Prostate gland (tissue), 2 donors: ENCODE measurements around the gene ZFR. TPM values are rescaled to one million over a fixed set of nuclear protein-coding genes. Genes with fewer than 3 reads are reported as not detected.

Source experiments
- DNase-seq: peaks from one replicate; pipeline ENCODE4 v3.0.0-alpha.2; 2019; ENCODE audit warnings: low spot score
- H3K27ac ChIP-seq, 2 donors: fragments of 200-600 bp; sonication (generic); 2 replicates each; pipeline ENCODE4 v1.5.1; 2017 to 2019
- H3K27me3 ChIP-seq: fragments of 200-600 bp; sonication (generic); replicated peaks from 2 replicates; pipeline ENCODE4 v1.5.1; 2019; ENCODE audit not compliant: insufficient read depth
- H3K36me3 ChIP-seq, 2 donors: fragments of 200-600 bp; sonication (generic); 1 replicate in 1 of 2; 2 replicates in 1 of 2; pipeline versions ENCODE4 v1.5.1 to v1.8.1; 2017 to 2019
- H3K4me1 ChIP-seq: fragments of 200-600 bp; sonication (generic); replicated peaks from 2 replicates; pipeline ENCODE4 v1.5.1; 2019
- H3K4me3 ChIP-seq, 2 donors: fragments of 200-600 bp; sonication (generic); 2 replicates each; pipeline ENCODE4 v1.5.1; 2017 to 2019
- H3K9me3 ChIP-seq: fragments of 200-600 bp; sonication (generic); 2 replicates; pipeline ENCODE4 v1.5.1; 2017
- POLR2A ChIP-seq: fragments of 450-650 bp; IDR thresholded peaks from one replicate; pipeline ENCODE4 v1.6.1; 2016; ENCODE audit warnings: antibody characterized with exemption, mild to moderate bottlenecking
- POLR2AphosphoS5 ChIP-seq: sonication (generic); formaldehyde crosslinking; IDR thresholded peaks from one replicate; pipeline ENCODE4 v1.6.1; 2017; ENCODE audit warnings: antibody characterized with exemption
- WGBS: methylation state at CpG from one replicate; pipeline ENCODE4 v1.1.5; 2018; 5-methylcytosine and 5-hydroxymethylcytosine counted together
- intact Hi-C: fragments of 100-400 bp; cut with DNase I; formaldehyde crosslinking; loops from one replicate; pipeline ENCODE4 v1.14.2; 2022
- total RNA-seq, 2 donors: library from RNA; depleted of rRNA; stranded (reverse); fragments of >200 nt; gene quantifications; one replicate each; pipeline ENCODE4 v1.1.0, GENCODE V29; 2016
- TF ChIP-seq, protein P1 (sequence below), 4 experiments: fragments of 200-600 bp in 2 of 4; fragments of 450-650 bp in 2 of 4; sonication (generic) in 2 of 4; IDR thresholded peaks; 1 replicate in 3 of 4; 2 replicates in 1 of 4; pipeline ENCODE4 v1.5.1; 2016 to 2019; ENCODE audit warnings: antibody characterized with exemption in 4 of 4, mild to moderate bottlenecking in 2 of 4, moderate library complexity in 2 of 4

ZFR gene
- total RNA-seq, 2 donors from 2014 or later = 69.0 to 73.7 TPM

GRCh38 chr5:32358611-32359010 lies 85.9 kb downstream of the ZFR start:
- Histone ChIP-seq H3K27me3 (no peaks in the 10 kb centered on the region), H3K9me3 (no peaks in the 10 kb centered on the region), H3K4me3 (no peak overlapping the region), H3K36me3 (no peaks in the 10 kb centered on the region), H3K4me1 (no peaks in the 10 kb centered on the region), H3K27ac (no peak overlapping the region)
- TF ChIP-seq, protein P1, sequence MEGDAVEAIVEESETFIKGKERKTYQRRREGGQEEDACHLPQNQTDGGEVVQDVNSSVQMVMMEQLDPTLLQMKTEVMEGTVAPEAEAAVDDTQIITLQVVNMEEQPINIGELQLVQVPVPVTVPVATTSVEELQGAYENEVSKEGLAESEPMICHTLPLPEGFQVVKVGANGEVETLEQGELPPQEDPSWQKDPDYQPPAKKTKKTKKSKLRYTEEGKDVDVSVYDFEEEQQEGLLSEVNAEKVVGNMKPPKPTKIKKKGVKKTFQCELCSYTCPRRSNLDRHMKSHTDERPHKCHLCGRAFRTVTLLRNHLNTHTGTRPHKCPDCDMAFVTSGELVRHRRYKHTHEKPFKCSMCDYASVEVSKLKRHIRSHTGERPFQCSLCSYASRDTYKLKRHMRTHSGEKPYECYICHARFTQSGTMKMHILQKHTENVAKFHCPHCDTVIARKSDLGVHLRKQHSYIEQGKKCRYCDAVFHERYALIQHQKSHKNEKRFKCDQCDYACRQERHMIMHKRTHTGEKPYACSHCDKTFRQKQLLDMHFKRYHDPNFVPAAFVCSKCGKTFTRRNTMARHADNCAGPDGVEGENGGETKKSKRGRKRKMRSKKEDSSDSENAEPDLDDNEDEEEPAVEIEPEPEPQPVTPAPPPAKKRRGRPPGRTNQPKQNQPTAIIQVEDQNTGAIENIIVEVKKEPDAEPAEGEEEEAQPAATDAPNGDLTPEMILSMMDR (IDR thresholded peaks at IDR 0.05) = no peak
- TF ChIP-seq POLR2A (no peak), POLR2AphosphoS5 (no peak)
- WGBS = 77% methylated on average over 6 of the region's 6 CpGs
- intact Hi-C loops = no loop called here
- no peak for DNase-seq

DNA sequence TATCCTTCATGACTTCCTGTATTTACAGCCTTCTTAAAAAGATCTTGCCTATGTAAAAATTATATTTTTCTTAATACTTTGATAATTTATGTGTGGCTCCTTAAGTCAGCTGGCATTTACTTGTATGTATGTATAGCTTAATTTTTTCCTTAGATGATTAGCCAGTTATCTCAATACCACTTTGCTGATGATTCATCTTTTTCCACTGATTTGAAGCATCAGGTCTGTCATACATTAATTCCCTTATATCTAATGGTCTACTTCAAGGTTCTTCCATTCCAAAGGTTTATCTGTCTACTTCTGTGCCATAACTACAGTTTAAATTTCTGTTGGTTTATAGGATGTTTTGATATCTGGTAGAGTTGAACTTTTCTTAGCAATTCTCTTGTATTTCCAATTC lies 86.9 kb downstream of the ZFR start:
- H3K4me1 ChIP-seq = no peaks in the 10 kb centered on the region
- TF ChIP-seq, protein P1 (IDR thresholded peaks at IDR 0.05) = no peak
- TF ChIP-seq POLR2A (no peak), POLR2AphosphoS5 (no peak)
- H3K36me3 ChIP-seq = no peaks in the 10 kb centered on the region
- H3K27ac ChIP-seq = no peak overlapping the region
- H3K27me3 ChIP-seq = no peaks in the 10 kb centered on the region
- intact Hi-C loops = no loop called here
- H3K4me3 ChIP-seq = no peak overlapping the region
- no peaks in the 10 kb centered on the region for H3K9me3 ChIP-seq
- DNase-seq = no peak

DNA sequence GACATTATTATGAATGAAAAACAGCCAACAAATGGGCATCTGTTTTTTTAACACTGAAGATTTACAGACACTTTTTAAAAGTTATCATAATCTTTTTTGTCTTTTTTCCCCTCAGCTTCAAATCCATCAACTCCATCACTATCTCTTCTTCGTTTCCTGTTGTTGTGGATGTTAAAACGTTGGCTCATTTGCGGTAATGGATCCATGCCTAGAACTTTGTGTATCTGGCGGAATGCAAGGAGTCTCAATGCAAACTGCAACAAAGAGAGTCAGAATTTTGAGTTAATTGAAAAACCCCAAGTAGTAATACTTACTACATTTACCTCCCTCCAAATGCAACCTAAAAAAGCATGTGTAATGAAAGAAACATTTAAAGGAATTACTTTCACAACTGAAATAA lies 88.9 kb downstream of the ZFR start:
- DNase-seq = no peak
- H3K4me3 ChIP-seq = no peak overlapping the region
- 47% methylated on average over 4 of the region's 4 CpGs for WGBS
- TF ChIP-seq POLR2AphosphoS5 (no peak), POLR2A (no peak)
- TF ChIP-seq, protein P1 (IDR thresholded peaks at IDR 0.05) = no peak
- no peaks in the 10 kb centered on the region for H3K9me3 ChIP-seq
- no peak overlapping the region for H3K27ac ChIP-seq
- H3K27me3 ChIP-seq = no peaks in the 10 kb centered on the region
- no peaks in the 10 kb centered on the region for H3K4me1 ChIP-seq
- no peaks in the 10 kb centered on the region for H3K36me3 ChIP-seq
- intact Hi-C loops = no loop called here

DNA sequence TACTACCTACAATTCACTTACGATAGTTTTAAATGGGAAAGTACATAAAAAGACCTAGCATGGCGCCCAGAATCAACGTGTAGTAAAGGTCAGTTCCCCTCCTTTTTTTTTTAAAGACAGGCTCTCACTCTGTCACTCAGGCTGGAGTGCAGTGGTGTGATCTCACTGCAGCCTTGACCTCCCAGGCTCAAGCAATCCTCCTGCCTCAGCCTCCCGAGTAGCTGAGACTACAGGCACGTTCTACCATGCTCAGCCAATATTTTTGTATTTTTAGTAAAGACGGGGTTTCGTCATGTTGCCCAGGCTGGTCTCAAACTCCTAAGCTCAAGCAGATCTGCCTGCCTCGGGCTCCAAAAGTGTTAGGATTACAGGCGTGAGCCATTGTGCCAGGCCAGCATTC lies 91.1 kb downstream of the ZFR start:
- DNase-seq = no peak
- Histone ChIP-seq H3K36me3 (no peaks in the 10 kb centered on the region), H3K4me3 (no peak overlapping the region), H3K4me1 (no peaks in the 10 kb centered on the region), H3K27ac (no peak overlapping the region), H3K9me3 (no peaks in the 10 kb centered on the region), H3K27me3 (no peaks in the 10 kb centered on the region)
- intact Hi-C loops = no loop called here
- TF ChIP-seq, protein P1 (IDR thresholded peaks at IDR 0.05) = no peak
- TF ChIP-seq POLR2AphosphoS5 (no peak), POLR2A (no peak)
- 88% methylated on average over 9 of the region's 9 CpGs for WGBS

GRCh38 chr5:32352685-32353084 lies 91.9 kb downstream of the ZFR start:
- TF ChIP-seq POLR2AphosphoS5 = no peak
- no peak for TF ChIP-seq POLR2A
- TF ChIP-seq, protein P1 (IDR thresholded peaks at IDR 0.05) = no peak
- Histone ChIP-seq H3K36me3 (no peaks in the 10 kb centered on the region), H3K27ac (no peak overlapping the region), H3K4me1 (no peaks in the 10 kb centered on the region), H3K27me3 (no peaks in the 10 kb centered on the region), H3K9me3 (no peaks in the 10 kb centered on the region), H3K4me3 (no peak overlapping the region)
- WGBS = 98% methylated on average over 8 of the region's 8 CpGs
- DNase-seq = no peak
- intact Hi-C loops = no loop called here
